Esophagus squamous epithelium (tissue), 4 donors: ENCODE data around the gene TPSAB1.

Experiments
- POLR2A ChIP-seq, 4 donors: fragments of 450-650 bp; IDR thresholded peaks; one replicate each; pipeline ENCODE4 v1.6.1; 2017; ENCODE audit warnings: antibody characterized with exemption in 4 of 4, mild to moderate bottlenecking in 4 of 4, moderate library complexity in 3 of 4
- TF ChIP-seq, protein P1 (sequence below), 6 experiments: fragments of 450-650 bp in 4 of 6; fragments of 200-600 bp in 2 of 6; sonication (generic) in 2 of 6; IDR thresholded peaks; one replicate each; pipeline ENCODE4 v1.5.1; 2016 to 2019; ENCODE audit warnings: antibody characterized with exemption in 6 of 6, mild to moderate bottlenecking in 4 of 6, moderate library complexity in 4 of 6

DNA sequence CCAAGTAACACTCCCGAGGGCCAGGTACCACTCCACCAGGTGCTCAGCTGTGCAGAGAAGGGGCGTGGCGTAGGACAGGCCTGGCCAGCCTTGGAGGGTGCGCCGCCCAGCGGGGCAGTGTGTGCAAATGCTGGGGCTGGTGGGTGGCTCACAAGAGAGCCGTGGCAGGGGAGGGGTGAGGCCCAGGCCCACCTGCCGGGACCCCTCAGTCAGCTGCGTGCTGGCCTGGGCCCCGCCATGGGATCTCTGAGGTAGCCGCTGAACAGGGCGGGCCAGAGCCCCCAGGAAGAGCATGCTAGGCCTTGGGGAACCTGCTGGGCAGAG, 24.2 kb upstream of the TPSAB1 start:
- TF ChIP-seq POLR2A (IDR thresholded peaks at IDR 0.05): no peak
- TF ChIP-seq, protein P1, sequence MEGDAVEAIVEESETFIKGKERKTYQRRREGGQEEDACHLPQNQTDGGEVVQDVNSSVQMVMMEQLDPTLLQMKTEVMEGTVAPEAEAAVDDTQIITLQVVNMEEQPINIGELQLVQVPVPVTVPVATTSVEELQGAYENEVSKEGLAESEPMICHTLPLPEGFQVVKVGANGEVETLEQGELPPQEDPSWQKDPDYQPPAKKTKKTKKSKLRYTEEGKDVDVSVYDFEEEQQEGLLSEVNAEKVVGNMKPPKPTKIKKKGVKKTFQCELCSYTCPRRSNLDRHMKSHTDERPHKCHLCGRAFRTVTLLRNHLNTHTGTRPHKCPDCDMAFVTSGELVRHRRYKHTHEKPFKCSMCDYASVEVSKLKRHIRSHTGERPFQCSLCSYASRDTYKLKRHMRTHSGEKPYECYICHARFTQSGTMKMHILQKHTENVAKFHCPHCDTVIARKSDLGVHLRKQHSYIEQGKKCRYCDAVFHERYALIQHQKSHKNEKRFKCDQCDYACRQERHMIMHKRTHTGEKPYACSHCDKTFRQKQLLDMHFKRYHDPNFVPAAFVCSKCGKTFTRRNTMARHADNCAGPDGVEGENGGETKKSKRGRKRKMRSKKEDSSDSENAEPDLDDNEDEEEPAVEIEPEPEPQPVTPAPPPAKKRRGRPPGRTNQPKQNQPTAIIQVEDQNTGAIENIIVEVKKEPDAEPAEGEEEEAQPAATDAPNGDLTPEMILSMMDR (IDR thresholded peaks at IDR 0.05): no peak
